Epithelial cell of proximal tubule (primary cell): ENCODE data around the gene TUBB6. TPM values are rescaled to one million over a fixed set of nuclear protein-coding genes. Genes with fewer than 3 reads are reported as not detected.

Source experiments
- DNase-seq: peaks from one replicate; pipeline ENCODE4 v3.0.0-alpha.2; 2011; ENCODE audit warnings: low read depth
- H3K4me3 ChIP-seq: 2 replicates; pipeline ENCODE4 v1.5.1; 2011; ENCODE audit warnings: low read depth, mild to moderate bottlenecking, low read length
- total RNA-seq: library from RNA; depleted of rRNA; stranded (reverse); fragments of >200 nt; gene quantifications from 2 replicates; pipeline ENCODE4 v1.2.3, GENCODE V29; 2015
- TF ChIP-seq, protein P1 (sequence below): conservative IDR thresholded peaks from 2 replicates; pipeline ENCODE4 v1.5.1; 2012; ENCODE audit warnings: low read depth, mild to moderate bottlenecking, low read length

The TUBB6 gene
- total RNA-seq = 425 and 1,079 TPM in 2 replicates

DNA sequence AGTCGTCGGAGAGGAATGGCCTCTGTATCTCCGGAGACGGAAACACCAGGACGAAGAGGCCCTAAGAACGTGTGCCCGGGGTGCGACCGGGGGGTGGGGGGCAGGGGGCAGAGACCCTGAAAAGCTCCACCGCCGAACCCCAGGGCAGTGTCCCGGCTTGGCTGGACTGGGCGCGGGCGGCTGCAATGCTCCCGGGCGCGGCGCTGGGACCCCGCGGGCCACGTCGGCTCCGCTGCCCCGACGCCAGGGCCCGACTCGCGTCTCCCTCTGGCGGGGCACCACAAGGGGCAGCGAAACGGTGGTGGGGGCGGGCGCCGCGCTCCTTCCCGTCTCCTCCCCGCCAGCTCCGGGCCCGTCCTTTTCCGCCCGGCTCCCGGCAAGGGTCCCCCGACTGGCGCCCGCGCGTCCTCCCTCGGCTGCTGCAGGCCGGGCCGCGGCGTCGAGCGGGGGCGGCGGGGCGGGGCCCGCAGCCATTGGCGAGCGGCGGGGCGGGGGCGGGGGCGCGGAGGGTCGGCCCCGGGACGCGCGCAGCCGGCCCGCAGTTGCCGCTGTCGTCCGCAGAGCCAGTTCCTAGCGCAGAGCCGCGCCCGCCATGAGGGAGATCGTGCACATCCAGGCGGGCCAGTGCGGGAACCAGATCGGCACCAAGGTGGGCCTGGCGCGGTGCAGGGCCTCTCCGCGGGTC, at the start of gene TUBB6:
TSS of gene TUBB6 (plus strand) at position 541 of the 685 bp plus-strand sequence. CDS start at position 593, 52 bp downstream.
- peak within 1 kb of the TSS; percentile 71 for H3K4me3 ChIP-seq
- TF ChIP-seq, protein P1, sequence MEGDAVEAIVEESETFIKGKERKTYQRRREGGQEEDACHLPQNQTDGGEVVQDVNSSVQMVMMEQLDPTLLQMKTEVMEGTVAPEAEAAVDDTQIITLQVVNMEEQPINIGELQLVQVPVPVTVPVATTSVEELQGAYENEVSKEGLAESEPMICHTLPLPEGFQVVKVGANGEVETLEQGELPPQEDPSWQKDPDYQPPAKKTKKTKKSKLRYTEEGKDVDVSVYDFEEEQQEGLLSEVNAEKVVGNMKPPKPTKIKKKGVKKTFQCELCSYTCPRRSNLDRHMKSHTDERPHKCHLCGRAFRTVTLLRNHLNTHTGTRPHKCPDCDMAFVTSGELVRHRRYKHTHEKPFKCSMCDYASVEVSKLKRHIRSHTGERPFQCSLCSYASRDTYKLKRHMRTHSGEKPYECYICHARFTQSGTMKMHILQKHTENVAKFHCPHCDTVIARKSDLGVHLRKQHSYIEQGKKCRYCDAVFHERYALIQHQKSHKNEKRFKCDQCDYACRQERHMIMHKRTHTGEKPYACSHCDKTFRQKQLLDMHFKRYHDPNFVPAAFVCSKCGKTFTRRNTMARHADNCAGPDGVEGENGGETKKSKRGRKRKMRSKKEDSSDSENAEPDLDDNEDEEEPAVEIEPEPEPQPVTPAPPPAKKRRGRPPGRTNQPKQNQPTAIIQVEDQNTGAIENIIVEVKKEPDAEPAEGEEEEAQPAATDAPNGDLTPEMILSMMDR = no peak
- no peak for DNase-seq

- TF ChIP-seq, protein P1 = no peak
- no peak overlapping the region for H3K4me3 ChIP-seq
- DNase-seq = no peak
Observed at GRCh38 chr18:12258719-12259705, 49.0 kb upstream of the TUBB6 start.

- H3K4me3 ChIP-seq = no peak overlapping the region
- TF ChIP-seq, protein P1 = no peak
- DNase-seq = no peak
Observed at GRCh38 chr18:12262748-12263147, 45.3 kb upstream of the TUBB6 start.

GRCh38 chr18:12264864-12265263, 43.2 kb upstream of the TUBB6 start:
- no peak for DNase-seq
- TF ChIP-seq, protein P1 = no peak
- H3K4me3 ChIP-seq = no peak overlapping the region

- TF ChIP-seq, protein P1 = peak; percentile 77
- H3K4me3 ChIP-seq = peak overlapping the region; percentile 52
- no peak for DNase-seq
Observed at GRCh38 chr18:12271376-12272235, 36.4 kb upstream of the TUBB6 start.

DNA sequence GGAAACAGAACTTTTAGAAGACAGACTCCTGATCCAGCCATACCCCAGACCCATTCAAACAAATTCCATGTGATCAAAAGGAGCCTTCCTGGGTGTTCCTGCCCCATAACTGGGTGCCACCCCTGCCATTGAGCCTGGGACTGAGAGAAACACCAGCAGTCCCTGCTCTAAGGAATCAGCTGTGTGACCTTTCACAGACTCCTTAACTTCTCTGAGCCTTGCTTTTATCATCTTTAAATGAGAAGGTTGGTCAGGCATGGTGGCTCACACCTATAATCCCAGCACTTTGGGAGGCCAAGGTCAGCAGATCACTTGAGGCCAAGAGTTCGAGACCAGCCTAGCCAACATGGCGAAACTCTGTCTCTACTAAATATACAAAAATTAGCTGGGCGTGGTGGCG, 33.2 kb upstream of the TUBB6 start:
- DNase-seq = no peak
- TF ChIP-seq, protein P1 = no peak
- no peak overlapping the region for H3K4me3 ChIP-seq
